Astrocyte of the cerebellum (primary cell): ENCODE results near the gene ARGFX.

Experiments used
- DNase-seq: peaks from one replicate; pipeline ENCODE4 v3.0.0-alpha.2; 2011; ENCODE audit warnings: low read depth
- H3K4me3 ChIP-seq: 2 replicates; pipeline ENCODE4 v1.5.1; 2011; ENCODE audit warnings: mild to moderate bottlenecking, low read depth, low read length, moderate library complexity
- CTCF ChIP-seq: IDR thresholded peaks from 2 replicates; pipeline ENCODE4 v1.5.1; 2012; ENCODE audit warnings: low read length, low read depth, moderate library complexity, mild to moderate bottlenecking; ENCODE audit errors: missing control alignments
- in situ Hi-C: cut with HindIII; loops from 2 replicates; pipeline ENCODE4 v1.10.0; 2017; ENCODE audit warnings: low sequenced_read_pairs

ARGFX gene

GRCh38 chr3:121567649-121568048 lies at the start of gene ARGFX:
ARGFX (plus strand) TSS chr3:121567949; CDS start chr3:121570714, 2,765 bp downstream.
- no peak for TF ChIP-seq CTCF
- in situ Hi-C loops: no loop called here
- no peak for DNase-seq
- H3K4me3 ChIP-seq: no peak within 1 kb of the TSS

- H3K4me3 ChIP-seq: no peak overlapping the region
- DNase-seq: no peak
- in situ Hi-C loops: no loop called here
- TF ChIP-seq CTCF: no peak
Observed at GRCh38 chr3:121517953-121518655, 49.6 kb upstream of the ARGFX start.

GRCh38 chr3:121520510-121520909 lies 47.2 kb upstream of the ARGFX start:
- TF ChIP-seq CTCF: no peak
- in situ Hi-C loops: no loop called here
- no peak for DNase-seq
- H3K4me3 ChIP-seq: no peak overlapping the region

GRCh38 chr3:121529308-121529707 lies 38.4 kb upstream of the ARGFX start:
- in situ Hi-C loops: no loop called here
- no peak for DNase-seq
- TF ChIP-seq CTCF: peak; percentile 53

GRCh38 chr3:121531269-121531668 lies 36.5 kb upstream of the ARGFX start:
- in situ Hi-C loops: no loop called here
- DNase-seq: no peak
- TF ChIP-seq CTCF: no peak
- no peak overlapping the region for H3K4me3 ChIP-seq

More at GRCh38 chr3:121529308-121529707, 38.4 kb upstream of the ARGFX start:
- no peak overlapping the region for H3K4me3 ChIP-seq

GRCh38 chr3:121542924-121543323 lies 24.8 kb upstream of the ARGFX start:
- no peak for DNase-seq
- TF ChIP-seq CTCF: no peak
- H3K4me3 ChIP-seq: no peak overlapping the region
- in situ Hi-C loops: no loop called here
